Mesenteric fat pad (tissue), 1 donor: Measurements from ENCODE around the gene GCN1. TPM values are rescaled to one million over a fixed set of nuclear protein-coding genes. Genes with fewer than 3 reads are reported as not detected.
"Not testable (repeated sequence)": the region's sequence is repeated elsewhere in the genome, so short reads cannot be mapped to it uniquely, and the experiment has no call there.

ENCODE experiments used
- DNase-seq: peaks from one replicate; pipeline ENCODE4 v3.0.0-alpha.2; 2020; ENCODE audit warnings: low spot score
- total RNA-seq: library from RNA; stranded (reverse); fragmentation: NEBNext Ultra II Directional; extraction: Animal tissue kit (Norgen Biotek cat#: 25700); gene quantifications from one replicate; pipeline ENCODE4 v1.2.1, GENCODE V29; 2021
- donor health status: DM: yes; HTN: yes; CAD: no.

GCN1 gene
- total RNA-seq, 1 donor from 2014 or later: 97.0 TPM

DNA sequence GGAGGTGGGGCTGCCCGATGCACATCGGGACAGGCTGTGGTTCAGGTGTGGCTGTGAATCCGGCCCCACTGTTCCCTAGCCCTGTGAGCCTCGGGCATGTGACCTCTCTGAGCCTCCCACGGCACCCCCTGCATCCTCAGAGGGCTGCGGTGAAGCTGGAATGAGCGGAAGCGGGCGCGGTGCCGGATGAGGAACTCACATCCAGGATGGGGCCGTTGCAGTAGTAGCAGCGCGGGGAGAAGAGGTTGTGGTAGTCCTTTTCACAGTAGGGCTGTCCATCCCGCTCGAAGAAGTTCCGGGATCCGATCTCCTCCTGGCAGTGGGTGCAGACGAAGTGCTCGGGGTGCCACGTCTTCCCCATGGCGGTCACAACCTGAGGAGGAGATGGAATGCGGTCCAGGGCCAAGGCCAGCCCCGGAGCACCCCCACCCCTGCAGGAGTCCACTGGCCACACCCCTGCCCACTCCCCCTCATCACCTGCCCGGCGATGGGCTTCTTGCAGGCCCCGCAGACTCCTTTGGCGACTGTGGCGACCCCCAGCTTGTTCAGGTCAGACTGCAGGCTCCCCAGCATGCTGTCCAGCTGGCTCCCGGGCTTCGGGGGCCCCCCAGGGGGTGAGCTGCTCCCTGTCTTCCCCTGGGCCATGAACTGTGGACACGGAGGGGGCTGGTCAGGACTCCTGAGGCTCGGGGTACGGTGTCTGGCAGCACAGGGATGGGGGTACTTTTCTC lies 20.3 kb upstream of the GCN1 start:
- no peak for DNase-seq

DNA sequence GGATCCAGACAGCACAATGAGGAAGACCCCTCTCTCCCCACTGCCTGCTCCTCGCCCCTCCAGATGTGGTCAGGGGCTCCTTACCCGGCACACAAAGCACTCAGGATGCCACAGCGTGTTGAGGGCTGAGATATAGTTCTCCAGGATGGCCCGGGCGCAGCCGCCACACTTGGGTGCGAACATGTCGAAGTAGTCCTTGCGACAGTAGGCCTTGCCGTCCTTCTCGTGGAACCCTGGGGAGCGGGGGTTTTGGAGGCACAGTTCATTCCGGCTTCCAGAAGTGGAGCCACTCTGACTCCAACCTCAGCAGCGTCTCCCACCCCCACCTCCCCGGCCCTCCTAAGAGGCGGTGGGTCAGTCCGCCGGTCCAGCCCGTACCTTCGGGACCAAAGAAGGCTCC lies 19.2 kb upstream of the GCN1 start:
- DNase-seq: no peak

- DNase-seq: not testable (repeated sequence)
These were observed 18.7 kb upstream of the GCN1 start for GRCh38 chr12:120213182-120213581.

GRCh38 chr12:120212301-120212700 lies 17.8 kb upstream of the GCN1 start:
- no peak for DNase-seq

DNA sequence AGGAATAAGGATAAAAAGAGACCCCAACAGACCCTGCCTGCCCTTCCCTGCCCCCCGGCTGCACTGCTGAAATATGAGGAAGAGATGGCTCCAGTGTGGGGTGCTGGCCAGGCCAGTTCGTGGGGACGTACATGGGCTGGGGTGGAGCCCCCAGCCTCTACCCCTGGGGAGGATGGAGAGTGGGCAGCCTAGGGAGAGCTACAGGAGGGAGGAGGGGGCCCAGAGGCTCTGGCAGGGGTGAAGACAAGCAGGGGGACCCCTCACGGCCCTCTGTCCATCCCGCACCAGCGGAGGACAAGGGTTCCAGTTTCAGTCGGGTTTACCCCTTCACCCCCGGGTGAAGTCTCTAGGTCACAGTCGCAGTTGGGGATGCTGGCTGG lies 17.4 kb upstream of the GCN1 start:
- DNase-seq: no peak

GRCh38 chr12:120211243-120211903 lies 16.9 kb upstream of the GCN1 start:
- DNase-seq: no peak

- no peak for DNase-seq
These were observed 15.3 kb upstream of the GCN1 start for GRCh38 chr12:120209851-120210250.

DNA sequence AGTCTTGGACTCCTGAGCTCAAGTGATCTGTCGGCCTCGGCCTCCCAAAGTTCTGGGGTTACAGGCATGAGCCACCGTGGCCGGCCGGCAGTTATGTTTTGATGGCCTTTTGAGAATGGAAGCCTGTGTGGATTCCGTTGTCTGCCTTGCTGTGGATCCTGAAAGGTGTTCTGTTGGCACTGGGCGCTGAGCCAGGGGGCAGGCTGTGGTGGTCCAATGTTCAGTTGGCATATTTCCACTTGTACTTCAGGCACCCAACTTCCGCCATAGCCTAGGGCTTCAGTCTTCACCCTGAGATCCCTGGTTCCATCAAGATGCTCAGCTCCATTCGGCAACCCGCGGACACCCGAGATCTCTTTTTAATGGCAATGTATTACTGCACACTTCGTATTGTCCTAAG lies 12.7 kb upstream of the GCN1 start:
- DNase-seq: no peak

GRCh38 chr12:120206781-120207180 lies 12.3 kb upstream of the GCN1 start:
- DNase-seq: not testable (repeated sequence)

GRCh38 chr12:120206228-120206627 lies 11.7 kb upstream of the GCN1 start:
- DNase-seq: no peak

GRCh38 chr12:120204171-120204570 lies 9.7 kb upstream of the GCN1 start:
- no peak for DNase-seq

GRCh38 chr12:120200364-120200800 lies 5.9 kb upstream of the GCN1 start:
- DNase-seq: no peak

DNA sequence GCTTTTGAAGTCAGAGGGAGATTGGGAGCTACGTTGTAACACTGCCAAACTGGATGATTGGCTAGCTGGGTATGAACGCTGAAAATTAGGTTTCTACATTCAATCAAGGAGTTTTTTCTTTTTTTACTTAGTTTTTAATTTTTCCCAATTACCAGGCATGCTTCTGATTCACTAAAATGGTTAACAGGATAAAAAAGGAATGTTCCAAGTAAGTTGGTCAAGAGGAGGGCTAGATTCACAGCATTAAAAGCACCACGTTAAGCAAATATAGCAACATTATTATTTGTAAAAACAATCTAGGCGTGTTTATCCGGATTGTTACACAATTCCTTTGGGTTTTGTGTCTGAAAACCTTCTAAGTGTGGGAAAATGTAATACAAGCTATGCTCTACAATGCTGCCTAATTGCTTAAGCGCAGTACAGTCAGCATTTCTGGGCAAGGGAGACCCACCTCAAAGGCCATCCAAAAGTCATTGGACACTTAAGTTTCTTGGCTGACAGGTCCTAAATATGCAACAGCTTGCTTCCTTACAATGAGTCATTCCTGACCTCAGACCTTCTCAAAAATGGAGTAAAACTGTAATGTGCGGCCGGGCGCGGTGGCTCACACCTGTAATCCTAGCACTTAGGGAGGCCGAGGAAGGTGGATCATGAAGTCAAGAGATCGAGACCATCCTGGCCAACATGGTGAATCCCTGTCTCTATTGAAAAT lies 5.2 kb upstream of the GCN1 start:
- no peak for DNase-seq

DNA sequence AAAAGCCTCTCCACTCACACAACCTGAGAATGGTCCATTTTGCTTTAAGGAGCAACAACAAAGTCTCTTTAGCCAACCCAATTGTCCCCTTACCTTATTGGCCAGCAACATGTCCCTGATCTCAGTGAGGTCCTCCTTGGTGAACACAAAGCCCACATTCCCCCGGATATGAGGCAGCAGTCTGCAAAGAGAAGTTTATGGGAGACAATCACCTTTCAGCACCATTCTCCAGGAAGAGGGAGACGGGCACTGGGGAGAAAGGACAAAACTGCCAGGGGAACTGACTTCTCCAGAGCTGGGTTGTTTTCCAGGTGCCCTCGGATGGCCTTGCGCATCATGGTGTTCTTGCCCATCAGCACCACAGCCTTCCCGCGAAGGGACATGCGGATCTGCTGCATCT lies 4.5 kb upstream of the GCN1 start:
- no peak for DNase-seq

DNA sequence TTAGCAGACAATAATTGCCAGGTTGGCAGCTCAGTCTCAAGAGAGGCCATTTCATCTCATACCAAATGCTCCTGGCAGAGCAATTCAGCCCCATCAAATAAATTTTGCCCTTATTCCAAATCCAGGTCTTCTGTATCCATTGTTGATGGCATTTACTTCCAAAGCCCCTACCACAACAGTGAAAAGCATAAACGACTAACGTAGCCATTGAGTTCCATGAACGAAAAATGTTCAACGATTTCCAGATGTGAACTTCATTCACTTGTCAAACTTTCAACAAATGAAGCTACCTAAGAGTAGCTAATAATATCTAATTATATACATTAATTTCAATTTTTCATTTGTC lies 3.0 kb upstream of the GCN1 start:
- DNase-seq: no peak

- DNase-seq: not testable (repeated sequence)
These were observed 2.5 kb upstream of the GCN1 start for GRCh38 chr12:120196817-120197541.

DNA sequence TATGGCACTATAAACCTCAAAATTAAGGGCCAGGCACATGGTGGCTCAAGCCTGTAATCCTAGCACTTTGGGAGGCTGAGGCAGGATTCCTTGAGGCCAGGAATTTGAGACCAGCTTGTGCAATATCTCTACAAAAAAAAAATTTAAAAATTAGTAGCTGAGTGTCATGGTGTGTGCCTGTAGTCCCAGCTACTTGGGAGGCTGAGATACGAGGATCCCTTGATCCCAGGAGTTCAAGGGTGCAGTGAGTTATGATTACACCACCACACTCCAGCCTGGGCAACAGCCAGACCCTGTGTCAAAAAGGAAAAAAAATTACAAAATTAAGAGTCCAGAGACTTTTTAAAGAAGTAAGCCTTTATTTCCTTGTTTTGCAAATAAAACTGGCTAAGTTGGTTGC lies 1.8 kb upstream of the GCN1 start:
- DNase-seq: no peak

DNA sequence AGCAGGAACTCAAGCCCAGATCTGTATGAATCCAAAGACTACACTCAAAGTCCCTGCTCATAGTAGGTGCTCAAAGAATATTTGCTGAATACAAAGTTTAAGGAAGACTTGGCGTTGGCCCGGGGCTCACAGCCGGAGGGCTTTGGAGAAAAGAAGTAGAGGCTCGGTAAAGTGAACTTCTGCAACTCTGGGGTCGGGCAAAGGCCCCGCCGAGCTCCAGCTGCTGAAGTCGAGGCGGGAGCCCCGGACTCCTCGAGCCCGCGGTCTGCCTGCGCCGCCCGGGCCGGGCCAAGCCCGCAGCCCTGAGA lies 335 bp downstream of the GCN1 start:
- DNase-seq: no peak

DNA sequence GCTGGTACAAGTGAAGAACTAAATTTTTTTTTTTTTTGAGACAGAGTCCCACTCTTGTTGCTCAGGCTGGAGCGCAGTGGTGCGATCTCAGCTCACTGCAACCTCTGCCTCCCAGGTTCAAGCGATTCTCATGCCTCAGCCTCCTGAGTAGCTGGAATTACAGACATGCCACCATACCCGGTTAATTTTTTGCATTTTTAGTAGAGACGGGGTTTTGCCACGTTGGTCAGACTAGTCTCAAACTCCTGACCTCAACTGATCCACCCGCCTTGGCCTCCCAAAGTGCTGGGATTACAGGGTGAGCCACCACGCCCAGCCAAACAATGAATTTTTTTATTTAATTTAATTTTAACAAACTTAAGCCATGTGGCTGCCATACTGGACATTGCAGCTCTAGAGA lies 1.2 kb downstream of the GCN1 start:
- not testable (repeated sequence) for DNase-seq

GRCh38 chr12:120190985-120191480 lies 3.5 kb downstream of the GCN1 start:
- DNase-seq: no peak

- no peak for DNase-seq
These were observed 4.1 kb downstream of the GCN1 start for GRCh38 chr12:120190386-120190785.

DNA sequence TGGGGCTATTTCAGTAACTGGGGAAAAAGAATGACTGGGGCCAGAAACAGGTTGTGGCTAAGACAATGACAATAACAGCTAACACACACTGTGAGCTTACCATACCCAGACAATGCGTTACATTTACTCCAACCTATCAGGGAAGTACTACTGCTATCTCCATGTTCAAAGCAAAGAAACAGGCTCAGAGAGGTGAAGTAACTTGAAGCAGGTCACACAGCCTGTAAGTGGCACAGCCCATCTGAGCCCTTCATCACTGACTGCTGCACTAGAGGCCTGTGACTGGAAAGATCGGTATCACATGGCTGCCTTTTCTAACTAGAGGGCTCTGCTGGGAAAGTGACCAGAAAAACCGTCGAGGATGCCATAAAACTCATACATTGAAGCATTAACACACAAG lies 7.9 kb downstream of the GCN1 start:
- no peak for DNase-seq
